GM12874 (cell line): ENCODE measurements around the gene NUP210.
A peak's percentile ranks its signal among the peaks of the same experiment; 100 is the strongest.

Experiments
- CTCF ChIP-seq: IDR thresholded peaks from 2 replicates; pipeline ENCODE4 v1.5.1; 2011; ENCODE audit warnings: low read depth, mild to moderate bottlenecking, control low read depth, low read length, moderate library complexity; ENCODE audit not compliant: insufficient read depth

The NUP210 gene

GRCh38 chr3:13285007-13285567 is 135.0 kb downstream of the NUP210 start:
- no peak for TF ChIP-seq CTCF

- TF ChIP-seq CTCF, result no peak
Observed at GRCh38 chr3:13283877-13284264, 136.3 kb downstream of the NUP210 start.

- 0 out of 2 replicates have a peak, but pooled peaks have one; percentile 9 for TF ChIP-seq CTCF
Observed at GRCh38 chr3:13282986-13283876, 136.9 kb downstream of the NUP210 start.

GRCh38 chr3:13282358-13282985 is 137.7 kb downstream of the NUP210 start:
- TF ChIP-seq CTCF, result no peak

GRCh38 chr3:13281507-13282357 is 138.4 kb downstream of the NUP210 start:
- TF ChIP-seq CTCF, result no peak

GRCh38 chr3:13280811-13281506 is 139.2 kb downstream of the NUP210 start:
- TF ChIP-seq CTCF, result no peak
